ENCODE data around the gene TRIM14.

Gene TRIM14, protein sequence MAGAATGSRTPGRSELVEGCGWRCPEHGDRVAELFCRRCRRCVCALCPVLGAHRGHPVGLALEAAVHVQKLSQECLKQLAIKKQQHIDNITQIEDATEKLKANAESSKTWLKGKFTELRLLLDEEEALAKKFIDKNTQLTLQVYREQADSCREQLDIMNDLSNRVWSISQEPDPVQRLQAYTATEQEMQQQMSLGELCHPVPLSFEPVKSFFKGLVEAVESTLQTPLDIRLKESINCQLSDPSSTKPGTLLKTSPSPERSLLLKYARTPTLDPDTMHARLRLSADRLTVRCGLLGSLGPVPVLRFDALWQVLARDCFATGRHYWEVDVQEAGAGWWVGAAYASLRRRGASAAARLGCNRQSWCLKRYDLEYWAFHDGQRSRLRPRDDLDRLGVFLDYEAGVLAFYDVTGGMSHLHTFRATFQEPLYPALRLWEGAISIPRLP

DNA sequence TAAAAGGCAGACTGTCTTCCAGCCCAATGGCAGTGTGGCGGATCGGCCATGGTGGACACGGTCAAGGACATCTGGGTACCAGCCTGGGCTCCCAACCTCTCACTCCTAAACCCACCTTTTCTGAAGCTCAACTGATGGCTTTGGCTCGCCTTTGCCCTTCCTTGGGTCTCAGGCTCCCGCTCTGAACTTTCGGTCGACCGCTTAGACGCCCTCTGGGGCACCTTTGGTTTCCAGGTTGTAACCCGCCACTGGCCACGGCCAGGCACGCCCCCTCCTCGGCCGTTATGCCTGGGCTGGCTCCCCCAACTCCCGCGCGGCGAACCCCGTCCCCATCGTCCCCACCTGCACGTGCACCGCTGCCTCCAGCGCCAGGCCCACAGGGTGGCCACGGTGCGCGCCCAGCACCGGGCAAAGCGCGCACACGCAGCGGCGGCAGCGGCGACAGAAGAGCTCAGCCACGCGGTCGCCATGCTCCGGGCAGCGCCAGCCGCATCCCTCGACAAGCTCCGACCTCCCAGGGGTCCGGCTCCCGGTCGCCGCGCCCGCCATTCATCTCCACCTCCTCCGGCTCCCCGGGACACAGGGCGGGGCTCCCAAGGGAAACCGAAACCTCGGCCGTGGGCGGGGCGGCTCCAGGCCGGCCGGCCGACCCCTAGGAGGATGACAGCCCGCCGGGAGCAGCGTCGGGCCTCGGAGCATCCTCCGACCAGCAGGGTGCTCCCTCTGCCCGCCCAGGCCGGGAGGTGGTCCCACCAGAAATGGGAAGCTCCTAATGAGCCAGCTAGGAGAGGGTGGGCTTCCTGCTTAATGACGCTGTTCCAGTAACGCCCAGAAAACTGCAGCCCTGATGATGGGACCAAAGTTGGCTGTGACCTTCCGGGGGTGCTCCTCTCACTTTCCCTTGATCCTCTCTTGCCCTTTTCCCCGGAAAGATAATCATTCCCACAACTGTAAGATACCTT lies at the start of gene TRIM14:
TSS of gene TRIM14 (minus strand) at position 583 of the 962 bp plus-strand sequence. CDS start at position 549, 34 bp downstream.
- H3K4me3 ChIP-seq (ENCODE audit: low read depth, low read length), result peak within 1 kb of the TSS; percentile 67
- peak; percentile 52 for DNase-seq (ENCODE audit: low read depth)
- TF ChIP-seq, protein P1, sequence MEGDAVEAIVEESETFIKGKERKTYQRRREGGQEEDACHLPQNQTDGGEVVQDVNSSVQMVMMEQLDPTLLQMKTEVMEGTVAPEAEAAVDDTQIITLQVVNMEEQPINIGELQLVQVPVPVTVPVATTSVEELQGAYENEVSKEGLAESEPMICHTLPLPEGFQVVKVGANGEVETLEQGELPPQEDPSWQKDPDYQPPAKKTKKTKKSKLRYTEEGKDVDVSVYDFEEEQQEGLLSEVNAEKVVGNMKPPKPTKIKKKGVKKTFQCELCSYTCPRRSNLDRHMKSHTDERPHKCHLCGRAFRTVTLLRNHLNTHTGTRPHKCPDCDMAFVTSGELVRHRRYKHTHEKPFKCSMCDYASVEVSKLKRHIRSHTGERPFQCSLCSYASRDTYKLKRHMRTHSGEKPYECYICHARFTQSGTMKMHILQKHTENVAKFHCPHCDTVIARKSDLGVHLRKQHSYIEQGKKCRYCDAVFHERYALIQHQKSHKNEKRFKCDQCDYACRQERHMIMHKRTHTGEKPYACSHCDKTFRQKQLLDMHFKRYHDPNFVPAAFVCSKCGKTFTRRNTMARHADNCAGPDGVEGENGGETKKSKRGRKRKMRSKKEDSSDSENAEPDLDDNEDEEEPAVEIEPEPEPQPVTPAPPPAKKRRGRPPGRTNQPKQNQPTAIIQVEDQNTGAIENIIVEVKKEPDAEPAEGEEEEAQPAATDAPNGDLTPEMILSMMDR (conservative IDR thresholded peaks at IDR 0.05; ENCODE audit: low read depth, low read length), result no peak

DNA sequence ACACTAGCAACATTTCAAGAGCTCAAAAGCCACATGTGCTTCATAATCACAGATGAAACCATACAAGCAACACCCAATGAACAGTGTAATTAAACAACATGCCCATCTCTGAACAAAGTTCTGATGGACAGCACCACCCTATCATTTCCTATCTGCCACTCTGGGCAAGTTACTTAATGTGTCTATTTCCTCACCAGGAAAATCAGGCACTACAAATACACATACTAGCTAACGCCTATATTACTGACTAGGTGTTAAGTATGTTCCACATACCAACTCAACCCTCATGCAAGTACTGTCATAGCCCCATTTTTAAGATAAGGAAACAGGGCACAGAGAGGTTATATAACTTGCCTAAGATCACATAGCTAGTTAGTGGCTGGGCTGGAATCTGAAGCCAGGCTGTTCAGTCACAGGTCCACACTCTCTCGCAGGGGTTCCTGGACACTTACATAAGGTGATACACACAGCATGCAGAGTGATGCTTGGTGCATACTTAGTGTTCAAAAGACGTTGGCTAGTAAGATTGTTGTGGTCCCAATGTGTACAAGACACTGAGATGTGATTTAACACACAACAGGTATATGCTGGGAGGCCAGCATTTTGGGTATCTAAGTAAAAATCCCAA lies 49.2 kb upstream of the TRIM14 start:
- TF ChIP-seq, protein P1 (conservative IDR thresholded peaks at IDR 0.05; ENCODE audit: low read depth, low read length), result no peak
- no peak for DNase-seq (ENCODE audit: low read depth)
- H3K4me3 ChIP-seq (ENCODE audit: low read depth, low read length), result no peak overlapping the region

DNA sequence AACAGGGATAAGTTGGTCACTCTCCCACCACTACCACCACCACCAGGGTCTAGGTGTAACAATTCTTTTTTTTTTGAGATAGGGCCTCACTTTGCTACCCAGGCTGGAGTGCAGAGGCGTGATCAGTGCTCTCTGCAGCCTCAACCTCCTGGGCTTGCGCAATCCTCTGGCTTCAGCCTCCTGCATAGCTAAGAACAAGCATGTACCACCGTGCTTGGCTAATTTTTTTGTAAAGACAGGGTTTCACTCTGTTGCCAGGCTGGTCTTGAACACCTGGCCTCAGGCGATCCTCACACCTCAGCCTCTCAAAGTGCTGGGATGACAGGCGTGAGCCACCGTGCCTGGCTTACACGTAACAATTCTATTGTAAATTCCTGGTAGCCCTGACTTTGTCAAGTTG lies 45.9 kb upstream of the TRIM14 start:
- H3K4me3 ChIP-seq (ENCODE audit: low read depth, low read length), result no peak overlapping the region
- TF ChIP-seq, protein P1 (conservative IDR thresholded peaks at IDR 0.05; ENCODE audit: low read depth, low read length), result no peak
- DNase-seq (ENCODE audit: low read depth), result peak; percentile 7

DNA sequence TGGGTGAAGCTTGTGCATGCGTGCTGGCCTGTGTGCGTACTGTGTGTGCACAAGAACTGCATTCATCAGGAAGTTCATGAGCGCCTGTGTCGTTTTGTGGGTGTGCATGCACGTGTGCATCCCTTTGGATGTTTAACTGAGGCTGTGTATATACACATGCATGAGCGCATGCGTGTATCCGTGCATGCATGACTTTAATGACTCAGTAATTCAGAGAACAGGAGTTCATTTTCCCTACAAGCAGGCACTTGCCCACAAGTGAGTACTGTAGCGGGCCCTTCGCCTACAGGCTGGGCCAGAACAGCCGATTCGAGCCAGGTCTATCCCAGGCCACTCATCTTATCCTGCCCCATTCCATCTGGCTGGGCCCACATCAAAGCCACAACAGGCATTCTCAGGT lies 43.6 kb upstream of the TRIM14 start:
- H3K4me3 ChIP-seq (ENCODE audit: low read depth, low read length), result no peak overlapping the region
- TF ChIP-seq, protein P1 (conservative IDR thresholded peaks at IDR 0.05; ENCODE audit: low read depth, low read length), result no peak
- no peak for DNase-seq (ENCODE audit: low read depth)

DNA sequence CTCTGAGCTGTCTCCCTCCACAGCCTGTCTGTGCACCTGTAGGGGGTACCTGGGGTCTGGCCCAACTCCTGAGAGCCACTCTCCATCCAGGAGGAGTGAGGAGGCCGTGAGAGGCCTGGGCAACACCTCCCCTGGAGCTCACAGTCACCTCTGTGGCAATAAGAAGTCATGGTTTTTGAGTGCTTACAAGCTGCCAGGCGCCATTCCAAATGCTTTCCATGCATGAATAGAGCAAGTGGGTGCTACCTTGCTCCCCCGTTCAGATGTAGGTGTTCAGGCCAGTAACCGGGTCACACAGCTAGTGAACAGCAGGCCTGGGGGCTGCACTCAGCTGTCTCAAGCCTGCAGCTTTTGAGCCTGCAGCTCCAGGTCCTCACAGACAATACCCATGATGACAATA lies 42.8 kb upstream of the TRIM14 start:
- no peak for DNase-seq (ENCODE audit: low read depth)
- TF ChIP-seq, protein P1 (conservative IDR thresholded peaks at IDR 0.05; ENCODE audit: low read depth, low read length), result no peak
- no peak overlapping the region for H3K4me3 ChIP-seq (ENCODE audit: low read depth, low read length)

DNA sequence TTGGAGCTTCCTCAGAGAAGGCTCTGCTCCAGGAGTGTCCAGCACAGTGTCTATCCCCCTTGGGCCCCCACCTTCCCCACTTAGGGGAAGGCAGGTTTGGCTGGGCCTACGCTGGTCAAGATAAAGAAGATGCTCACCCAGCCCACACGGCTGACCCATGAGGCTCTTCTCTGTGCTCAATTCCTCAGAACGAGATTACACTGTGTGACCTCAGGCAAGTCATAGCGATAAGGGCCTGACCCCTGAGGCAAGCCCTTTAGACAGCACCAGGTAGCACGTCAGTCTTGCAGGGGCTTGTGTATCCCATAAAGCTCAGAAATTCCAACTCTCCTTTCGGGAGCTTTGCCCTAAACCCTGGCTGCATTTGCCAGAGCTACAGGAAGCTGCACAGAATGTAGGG lies 40.8 kb upstream of the TRIM14 start:
- no peak for DNase-seq (ENCODE audit: low read depth)
- TF ChIP-seq, protein P1 (conservative IDR thresholded peaks at IDR 0.05; ENCODE audit: low read depth, low read length), result no peak

More for the DNA sequence above, 40.8 kb upstream of the TRIM14 start:
- no peak overlapping the region for H3K4me3 ChIP-seq (ENCODE audit: low read depth, low read length)
